ENCODE results near the gene SEC23IP. TPM values are rescaled to one million over a fixed set of nuclear protein-coding genes. Genes with fewer than 3 reads are reported as not detected.

Gene SEC23IP
- total and polyA plus RNA-seq, 4 donors, result 15.9 to 36.0 (median 34.1) TPM

- Histone ChIP-seq H3K4me3 (ENCODE audit: low read depth, low read length) (no peak overlapping the region), H3K9me3 (ENCODE audit: control insufficient read depth, insufficient read depth, low read length) (no peaks in the 10 kb centered on the region), H3K27ac (ENCODE audit: low read depth, low read length) (no peak overlapping the region), H3K4me1 (ENCODE audit: control insufficient read depth, insufficient read depth, low read length) (no peaks in the 10 kb centered on the region), H3K36me3 (ENCODE audit: control insufficient read depth, insufficient read depth, low read length) (no peaks in the 10 kb centered on the region), H3K27me3 (ENCODE audit: control insufficient read depth, insufficient read depth, low read length) (no peaks in the 10 kb centered on the region)
- WGBS (ENCODE audit: insufficient coverage), result 93% methylated on average over 4 of the region's 4 CpGs
- no peak for DNase-seq (ENCODE audit: low read depth in 4 of 6, low spot score in 6 of 6)
Measured at GRCh38 chr10:119957451-119957850, 64.9 kb downstream of the SEC23IP start.

DNA sequence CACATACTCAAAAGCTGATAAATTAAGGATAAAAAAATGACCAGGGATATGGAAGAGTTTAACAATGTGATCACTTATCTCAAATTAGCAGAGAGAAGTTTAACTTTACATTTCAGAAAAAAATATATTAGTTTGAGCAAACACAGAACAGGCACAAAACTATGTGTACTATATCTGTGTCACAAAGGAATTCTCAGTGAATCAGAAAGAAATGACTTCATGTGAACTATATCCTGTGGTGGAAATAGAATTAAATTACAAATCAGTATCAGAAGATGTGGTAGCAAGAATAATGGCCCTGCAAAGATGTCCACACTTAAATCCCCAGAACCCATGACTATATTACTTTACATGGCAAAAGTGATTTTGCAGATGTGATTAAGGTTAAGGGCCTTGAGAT lies 70.3 kb downstream of the SEC23IP start:
- H3K27me3 ChIP-seq (ENCODE audit: control insufficient read depth, insufficient read depth, low read length), result no peaks in the 10 kb centered on the region
- no peak overlapping the region for H3K27ac ChIP-seq (ENCODE audit: low read depth, low read length)
- H3K36me3 ChIP-seq (ENCODE audit: control insufficient read depth, insufficient read depth, low read length), result no peaks in the 10 kb centered on the region
- no peak overlapping the region for H3K4me3 ChIP-seq (ENCODE audit: low read depth, low read length)
- DNase-seq (ENCODE audit: low read depth in 4 of 6, low spot score in 6 of 6), result no peak
- H3K9me3 ChIP-seq (ENCODE audit: control insufficient read depth, insufficient read depth, low read length), result no peaks in the 10 kb centered on the region
- H3K4me1 ChIP-seq (ENCODE audit: control insufficient read depth, insufficient read depth, low read length), result no peaks in the 10 kb centered on the region

- WGBS (ENCODE audit: insufficient coverage), result 92% methylated on average over 1 of the region's 1 CpG
Measured at GRCh38 chr10:119967066-119967465, 74.5 kb downstream of the SEC23IP start.

DNA sequence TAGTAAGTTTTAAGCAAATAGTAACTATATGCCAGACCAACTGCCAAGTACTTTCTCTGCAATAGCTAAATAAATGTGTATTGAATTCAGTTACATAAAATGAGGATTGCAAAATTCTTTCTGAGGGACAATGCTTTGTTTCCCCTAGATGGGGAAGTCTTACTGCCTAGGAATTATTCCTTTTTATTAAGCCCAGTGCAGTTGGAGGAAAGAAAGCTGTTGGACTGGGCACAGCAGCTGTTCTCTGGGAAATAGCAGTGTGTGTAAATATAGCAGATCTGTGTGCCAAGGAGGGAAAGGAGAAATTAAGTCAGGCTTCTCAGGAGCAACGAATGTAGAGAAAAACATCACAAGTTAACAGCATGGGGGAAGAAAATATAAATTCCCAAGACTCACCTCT lies 77.1 kb downstream of the SEC23IP start:
- Histone ChIP-seq H3K4me3 (ENCODE audit: low read depth, low read length) (no peak overlapping the region), H3K4me1 (ENCODE audit: control insufficient read depth, insufficient read depth, low read length) (no peaks in the 10 kb centered on the region), H3K9me3 (ENCODE audit: control insufficient read depth, insufficient read depth, low read length) (no peaks in the 10 kb centered on the region), H3K27me3 (ENCODE audit: control insufficient read depth, insufficient read depth, low read length) (no peaks in the 10 kb centered on the region), H3K36me3 (ENCODE audit: control insufficient read depth, insufficient read depth, low read length) (no peaks in the 10 kb centered on the region), H3K27ac (ENCODE audit: low read depth, low read length) (no peak overlapping the region)
- DNase-seq (ENCODE audit: low read depth in 4 of 6, low spot score in 6 of 6), result peak in 1 of 6 donors; percentile 53
- no CpG with 5 or more reads among the region's 1 CpG for WGBS (ENCODE audit: insufficient coverage)

More at GRCh38 chr10:119967066-119967465, 74.5 kb downstream of the SEC23IP start:
- H3K9me3 ChIP-seq (ENCODE audit: control insufficient read depth, insufficient read depth, low read length), result no peaks in the 10 kb centered on the region
- H3K27ac ChIP-seq (ENCODE audit: low read depth, low read length), result no peak overlapping the region
- H3K36me3 ChIP-seq (ENCODE audit: control insufficient read depth, insufficient read depth, low read length), result no peaks in the 10 kb centered on the region
- no peaks in the 10 kb centered on the region for H3K4me1 ChIP-seq (ENCODE audit: control insufficient read depth, insufficient read depth, low read length)
- no peak for DNase-seq (ENCODE audit: low read depth in 4 of 6, low spot score in 6 of 6)
- H3K27me3 ChIP-seq (ENCODE audit: control insufficient read depth, insufficient read depth, low read length), result no peaks in the 10 kb centered on the region
- H3K4me3 ChIP-seq (ENCODE audit: low read depth, low read length), result no peak overlapping the region

DNA sequence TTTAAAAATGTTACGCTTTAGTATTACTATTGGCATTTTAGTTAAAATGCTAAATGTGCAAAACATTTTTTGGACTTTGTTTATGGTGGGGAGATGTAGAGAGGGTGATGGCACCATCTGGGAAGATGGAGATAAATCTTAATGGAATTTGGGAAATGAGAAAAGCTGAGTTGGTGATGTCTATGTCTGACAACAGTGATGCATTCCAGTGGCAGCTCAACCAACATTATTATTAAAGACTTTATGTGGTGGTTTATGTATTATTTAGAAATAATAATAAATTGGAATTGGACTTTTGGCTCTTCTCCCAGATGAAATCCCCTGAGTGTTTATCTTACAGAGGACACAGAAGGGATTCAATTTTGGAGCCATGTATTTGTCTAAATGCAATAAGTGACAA lies 77.6 kb downstream of the SEC23IP start:
- DNase-seq (ENCODE audit: low read depth in 4 of 6, low spot score in 6 of 6), result peak in 1 of 6 donors; percentile 20
- H3K4me1 ChIP-seq (ENCODE audit: control insufficient read depth, insufficient read depth, low read length), result no peaks in the 10 kb centered on the region
- H3K4me3 ChIP-seq (ENCODE audit: low read depth, low read length), result no peak overlapping the region
- no CpG with 5 or more reads among the region's 1 CpG for WGBS (ENCODE audit: insufficient coverage)
- no peaks in the 10 kb centered on the region for H3K36me3 ChIP-seq (ENCODE audit: control insufficient read depth, insufficient read depth, low read length)
- H3K27ac ChIP-seq (ENCODE audit: low read depth, low read length), result no peak overlapping the region
- no peaks in the 10 kb centered on the region for H3K9me3 ChIP-seq (ENCODE audit: control insufficient read depth, insufficient read depth, low read length)
- no peaks in the 10 kb centered on the region for H3K27me3 ChIP-seq (ENCODE audit: control insufficient read depth, insufficient read depth, low read length)

GRCh38 chr10:119970963-119971362 lies 78.4 kb downstream of the SEC23IP start:
- Histone ChIP-seq H3K27ac (ENCODE audit: low read depth, low read length) (no peak overlapping the region), H3K4me1 (ENCODE audit: control insufficient read depth, insufficient read depth, low read length) (no peaks in the 10 kb centered on the region), H3K27me3 (ENCODE audit: control insufficient read depth, insufficient read depth, low read length) (no peaks in the 10 kb centered on the region), H3K36me3 (ENCODE audit: control insufficient read depth, insufficient read depth, low read length) (no peaks in the 10 kb centered on the region), H3K4me3 (ENCODE audit: low read depth, low read length) (no peak overlapping the region), H3K9me3 (ENCODE audit: control insufficient read depth, insufficient read depth, low read length) (no peaks in the 10 kb centered on the region)
- no CpG with 5 or more reads among the region's 1 CpG for WGBS (ENCODE audit: insufficient coverage)
- no peak for DNase-seq (ENCODE audit: low read depth in 4 of 6, low spot score in 6 of 6)

DNA sequence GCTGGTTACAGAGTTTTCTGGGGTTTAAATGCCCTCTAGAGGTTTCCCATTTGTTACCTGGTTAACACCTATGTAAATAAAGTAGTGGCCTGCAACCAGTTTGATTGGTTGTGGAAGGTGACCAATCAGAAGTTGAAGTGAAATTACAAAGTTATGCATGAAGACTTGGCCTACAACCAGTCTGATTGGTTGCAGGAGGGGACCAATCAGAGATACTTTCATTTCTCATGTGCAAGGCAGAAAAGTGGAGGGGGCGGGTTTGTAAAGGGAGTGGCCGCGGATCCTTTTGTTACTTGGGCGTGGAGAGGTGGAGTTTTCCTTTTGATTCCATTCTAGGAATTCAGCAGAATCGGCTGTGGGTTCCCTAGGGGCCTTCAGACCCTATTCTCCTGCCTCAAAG lies 80.8 kb downstream of the SEC23IP start:
- H3K4me3 ChIP-seq (ENCODE audit: low read depth, low read length), result no peak overlapping the region

DNA sequence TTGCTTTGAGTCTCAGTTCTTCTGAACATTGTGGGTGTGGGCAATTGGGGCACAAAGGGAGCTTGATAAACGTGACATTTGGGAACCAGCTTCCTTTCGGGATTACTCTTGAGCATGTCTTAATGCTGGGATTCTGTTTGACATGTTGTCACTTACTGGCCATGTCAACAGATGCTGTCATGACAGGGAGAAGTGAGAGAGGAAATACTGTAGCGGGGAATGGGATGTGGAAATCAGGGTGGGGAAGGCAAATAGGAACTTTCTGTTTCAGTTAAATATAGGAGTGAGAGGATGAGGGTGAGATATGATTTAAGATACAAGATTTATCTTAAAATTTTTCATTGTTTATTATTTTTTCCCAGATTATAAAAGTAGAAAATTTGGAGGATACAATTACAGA lies 83.9 kb downstream of the SEC23IP start:
- Histone ChIP-seq H3K36me3 (ENCODE audit: control insufficient read depth, insufficient read depth, low read length) (no peaks in the 10 kb centered on the region), H3K27ac (ENCODE audit: low read depth, low read length) (no peak overlapping the region), H3K4me3 (ENCODE audit: low read depth, low read length) (no peak overlapping the region), H3K9me3 (ENCODE audit: control insufficient read depth, insufficient read depth, low read length) (no peaks in the 10 kb centered on the region), H3K27me3 (ENCODE audit: control insufficient read depth, insufficient read depth, low read length) (no peaks in the 10 kb centered on the region), H3K4me1 (ENCODE audit: control insufficient read depth, insufficient read depth, low read length) (no peaks in the 10 kb centered on the region)
- no peak for DNase-seq (ENCODE audit: low read depth in 4 of 6, low spot score in 6 of 6)
- 97% methylated on average over 3 of the region's 3 CpGs for WGBS (ENCODE audit: insufficient coverage)

More for the DNA sequence above, 80.8 kb downstream of the SEC23IP start:
- Histone ChIP-seq H3K36me3 (ENCODE audit: control insufficient read depth, insufficient read depth, low read length) (no peaks in the 10 kb centered on the region), H3K4me1 (ENCODE audit: control insufficient read depth, insufficient read depth, low read length) (no peaks in the 10 kb centered on the region), H3K9me3 (ENCODE audit: control insufficient read depth, insufficient read depth, low read length) (no peaks in the 10 kb centered on the region), H3K27me3 (ENCODE audit: control insufficient read depth, insufficient read depth, low read length) (no peaks in the 10 kb centered on the region), H3K27ac (ENCODE audit: low read depth, low read length) (no peak overlapping the region)
- WGBS (ENCODE audit: insufficient coverage), result 55% methylated on average over 2 of the region's 5 CpGs
- no peak for DNase-seq (ENCODE audit: low read depth in 4 of 6, low spot score in 6 of 6)

- H3K27ac ChIP-seq (ENCODE audit: low read depth, low read length), result no peak overlapping the region
- no peaks in the 10 kb centered on the region for H3K27me3 ChIP-seq (ENCODE audit: control insufficient read depth, insufficient read depth, low read length)
- no peaks in the 10 kb centered on the region for H3K4me1 ChIP-seq (ENCODE audit: control insufficient read depth, insufficient read depth, low read length)
- no peak for DNase-seq (ENCODE audit: low read depth in 4 of 6, low spot score in 6 of 6)
- 79% methylated on average over 3 of the region's 5 CpGs for WGBS (ENCODE audit: insufficient coverage)
- no peaks in the 10 kb centered on the region for H3K36me3 ChIP-seq (ENCODE audit: control insufficient read depth, insufficient read depth, low read length)
- no peaks in the 10 kb centered on the region for H3K9me3 ChIP-seq (ENCODE audit: control insufficient read depth, insufficient read depth, low read length)
- no peak overlapping the region for H3K4me3 ChIP-seq (ENCODE audit: low read depth, low read length)
Measured at GRCh38 chr10:119980956-119981750, 88.6 kb downstream of the SEC23IP start.

- no peaks in the 10 kb centered on the region for H3K4me1 ChIP-seq (ENCODE audit: control insufficient read depth, insufficient read depth, low read length)
- WGBS (ENCODE audit: insufficient coverage), result 62% methylated on average over 1 of the region's 1 CpG
- no peak for DNase-seq (ENCODE audit: low read depth in 4 of 6, low spot score in 6 of 6)
- no peaks in the 10 kb centered on the region for H3K27me3 ChIP-seq (ENCODE audit: control insufficient read depth, insufficient read depth, low read length)
- no peak overlapping the region for H3K27ac ChIP-seq (ENCODE audit: low read depth, low read length)
- H3K4me3 ChIP-seq (ENCODE audit: low read depth, low read length), result no peak overlapping the region
- no peaks in the 10 kb centered on the region for H3K36me3 ChIP-seq (ENCODE audit: control insufficient read depth, insufficient read depth, low read length)
- H3K9me3 ChIP-seq (ENCODE audit: control insufficient read depth, insufficient read depth, low read length), result no peaks in the 10 kb centered on the region
Measured at GRCh38 chr10:119981826-119982225, 89.3 kb downstream of the SEC23IP start.
